Measurements from ENCODE around the gene ZNF343.

DNA sequence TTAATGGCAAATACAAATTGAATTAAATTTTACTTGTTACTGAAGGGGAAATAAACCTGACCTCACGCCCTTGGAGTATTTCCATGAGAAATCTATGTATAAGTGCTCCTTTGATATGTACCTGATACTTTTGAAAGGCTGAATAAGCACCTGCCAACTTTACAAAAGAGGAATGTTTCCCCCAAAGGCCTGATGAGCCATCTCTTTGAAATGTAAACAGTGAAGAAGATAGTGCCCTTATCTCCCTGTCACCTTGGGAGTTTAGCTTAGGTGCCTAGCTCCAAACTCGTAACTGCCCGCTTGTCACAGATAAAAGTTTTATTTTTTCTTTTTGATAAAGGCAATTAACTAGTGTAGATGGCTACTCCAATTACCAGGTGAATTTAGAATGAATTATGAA lies 1.1 kb upstream of the ZNF343 start:
- TF ChIP-seq, protein P1, sequence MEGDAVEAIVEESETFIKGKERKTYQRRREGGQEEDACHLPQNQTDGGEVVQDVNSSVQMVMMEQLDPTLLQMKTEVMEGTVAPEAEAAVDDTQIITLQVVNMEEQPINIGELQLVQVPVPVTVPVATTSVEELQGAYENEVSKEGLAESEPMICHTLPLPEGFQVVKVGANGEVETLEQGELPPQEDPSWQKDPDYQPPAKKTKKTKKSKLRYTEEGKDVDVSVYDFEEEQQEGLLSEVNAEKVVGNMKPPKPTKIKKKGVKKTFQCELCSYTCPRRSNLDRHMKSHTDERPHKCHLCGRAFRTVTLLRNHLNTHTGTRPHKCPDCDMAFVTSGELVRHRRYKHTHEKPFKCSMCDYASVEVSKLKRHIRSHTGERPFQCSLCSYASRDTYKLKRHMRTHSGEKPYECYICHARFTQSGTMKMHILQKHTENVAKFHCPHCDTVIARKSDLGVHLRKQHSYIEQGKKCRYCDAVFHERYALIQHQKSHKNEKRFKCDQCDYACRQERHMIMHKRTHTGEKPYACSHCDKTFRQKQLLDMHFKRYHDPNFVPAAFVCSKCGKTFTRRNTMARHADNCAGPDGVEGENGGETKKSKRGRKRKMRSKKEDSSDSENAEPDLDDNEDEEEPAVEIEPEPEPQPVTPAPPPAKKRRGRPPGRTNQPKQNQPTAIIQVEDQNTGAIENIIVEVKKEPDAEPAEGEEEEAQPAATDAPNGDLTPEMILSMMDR (IDR thresholded peaks at IDR 0.05) = no peak
- TF ChIP-seq POLR2A (IDR thresholded peaks at IDR 0.05) = no peak
